HG02870 (cell line): ENCODE data around the gene AKAP12.
"Not testable (repeated sequence)": the region's sequence is repeated elsewhere in the genome, so short reads cannot be mapped to it uniquely, and the experiment has no call there.

Source experiments
- ATAC-seq: cut with Tn5 transposase; IDR thresholded peaks from one replicate; pipeline ENCODE4 v1.9.1; 2021; ENCODE audit warnings: mild to moderate bottlenecking, moderate library complexity; ENCODE audit not compliant: unreplicated experiment

AKAP12 gene

DNA sequence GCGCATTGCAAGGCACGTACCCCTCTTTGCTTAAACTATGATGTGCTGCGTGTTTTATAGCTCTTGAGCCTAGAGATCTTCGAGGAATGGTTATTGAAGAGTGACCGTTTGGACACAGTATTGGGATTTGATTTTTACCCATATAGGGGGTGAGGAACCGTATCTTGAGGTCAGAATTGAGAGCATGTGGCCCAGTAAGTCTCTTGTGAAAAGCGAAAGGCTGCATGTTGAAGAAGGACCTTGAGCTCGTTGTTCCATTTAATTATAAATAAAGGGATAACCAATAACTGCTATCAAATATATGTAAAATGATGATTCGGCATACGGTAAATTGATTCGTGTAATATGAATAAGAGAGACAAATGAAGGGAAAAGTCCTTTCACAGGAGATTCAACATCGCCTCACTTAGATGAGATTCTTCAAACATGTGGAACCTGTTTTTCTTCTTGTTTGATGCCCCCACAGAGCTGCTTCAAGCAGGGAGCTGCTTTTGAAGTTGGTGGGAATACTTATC, 66.6 kb downstream of the AKAP12 start:
- ATAC-seq = no peak

DNA sequence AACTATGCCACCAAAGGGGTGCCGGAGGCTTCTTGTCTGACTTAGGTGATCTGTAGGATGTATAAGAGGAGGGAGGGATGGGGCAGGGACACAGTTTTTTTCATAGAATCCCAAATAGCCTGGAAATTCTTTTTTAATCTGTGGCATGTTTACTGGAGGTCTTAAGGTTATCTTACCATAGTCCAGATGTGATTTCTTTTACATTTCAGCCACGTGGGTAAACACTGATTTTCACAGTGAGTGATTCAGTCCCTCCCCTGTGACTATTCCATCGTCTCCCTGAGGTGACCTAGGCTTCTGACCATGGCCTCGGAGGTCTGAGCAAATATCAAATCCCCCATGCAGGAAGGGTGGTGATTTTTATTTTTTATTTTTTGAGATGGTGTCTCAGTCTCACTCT, 67.7 kb downstream of the AKAP12 start:
- no peak for ATAC-seq

DNA sequence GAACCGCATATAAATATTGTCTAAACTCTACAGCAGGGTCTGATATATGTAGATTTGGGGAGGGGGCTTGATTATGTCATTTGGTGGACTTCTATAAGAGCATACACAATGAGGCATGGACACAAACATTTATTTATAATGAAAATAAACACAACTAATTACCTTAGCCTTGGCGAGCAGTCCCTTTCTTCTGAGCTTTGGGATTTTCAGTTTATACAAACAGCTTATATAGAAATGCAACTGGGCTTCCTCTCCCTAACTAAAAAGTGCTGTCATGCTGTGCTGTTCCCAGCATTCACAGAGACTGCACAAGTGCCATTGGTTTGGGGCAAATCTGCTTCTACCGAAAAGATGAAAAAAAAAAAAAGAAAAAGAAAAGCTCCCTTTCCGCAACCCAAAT, 69.9 kb downstream of the AKAP12 start:
- ATAC-seq = no peak

DNA sequence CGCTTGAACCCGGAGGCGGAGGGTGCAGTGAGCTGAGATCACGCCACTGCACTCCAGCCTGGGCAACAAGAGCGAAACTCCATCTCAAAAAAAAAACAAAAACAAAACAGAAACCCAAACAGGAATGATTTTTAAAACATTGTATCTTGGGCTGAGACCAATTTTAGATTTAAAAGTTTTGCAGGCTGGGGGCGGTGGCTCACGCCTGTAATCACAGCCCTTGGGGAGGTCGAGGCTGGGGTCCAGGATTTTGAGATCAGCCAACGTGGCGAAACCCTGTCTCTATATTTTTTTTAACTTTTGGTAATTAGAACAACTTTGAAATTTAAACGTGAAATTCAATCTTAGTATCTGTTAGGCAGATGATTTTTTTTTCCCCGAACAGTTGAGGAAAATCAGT, 70.5 kb downstream of the AKAP12 start:
- ATAC-seq = no peak

DNA sequence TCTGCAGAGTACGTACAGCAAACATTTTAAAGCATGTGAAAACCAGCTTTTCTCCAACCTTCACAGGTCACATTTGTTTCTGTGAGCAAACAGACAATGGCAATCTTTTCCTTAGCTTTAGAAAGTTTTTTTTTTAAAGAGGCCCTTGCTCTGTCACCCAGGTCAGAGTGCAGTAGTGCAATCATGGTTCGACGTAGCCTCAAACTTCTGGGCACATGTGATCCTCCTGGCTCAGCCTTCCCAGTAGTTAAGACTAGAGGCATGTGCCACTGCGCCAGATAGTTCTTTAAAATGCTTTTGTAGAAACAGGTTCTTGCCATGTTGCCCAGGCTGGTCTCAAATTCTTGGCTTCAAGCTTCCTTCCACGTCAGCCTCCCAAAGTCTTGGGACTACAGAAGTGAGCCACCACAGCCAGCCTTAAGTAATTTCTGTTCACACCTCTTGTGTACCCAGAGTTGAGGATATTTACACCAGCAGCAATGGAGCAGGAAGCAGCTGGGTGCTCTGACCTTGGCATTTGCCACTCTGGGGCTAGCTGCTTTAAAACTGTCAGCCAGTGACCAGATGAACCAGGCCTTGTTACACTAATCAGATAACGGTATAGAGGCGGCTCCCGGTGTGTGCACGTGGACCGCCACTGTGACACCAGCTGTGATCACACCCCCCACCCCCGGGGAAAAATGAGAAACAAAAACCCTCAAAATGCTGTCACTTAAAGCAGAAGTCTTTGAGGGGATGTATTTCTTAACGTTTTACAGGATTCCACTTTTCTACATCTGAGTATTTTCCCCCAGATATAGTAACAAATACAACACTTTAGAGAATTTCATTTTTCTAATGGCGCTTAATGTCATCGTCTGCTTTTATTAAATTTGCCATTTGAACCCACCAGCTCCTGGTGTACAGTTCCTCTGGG, 71.3 kb downstream of the AKAP12 start:
- ATAC-seq = no peak

DNA sequence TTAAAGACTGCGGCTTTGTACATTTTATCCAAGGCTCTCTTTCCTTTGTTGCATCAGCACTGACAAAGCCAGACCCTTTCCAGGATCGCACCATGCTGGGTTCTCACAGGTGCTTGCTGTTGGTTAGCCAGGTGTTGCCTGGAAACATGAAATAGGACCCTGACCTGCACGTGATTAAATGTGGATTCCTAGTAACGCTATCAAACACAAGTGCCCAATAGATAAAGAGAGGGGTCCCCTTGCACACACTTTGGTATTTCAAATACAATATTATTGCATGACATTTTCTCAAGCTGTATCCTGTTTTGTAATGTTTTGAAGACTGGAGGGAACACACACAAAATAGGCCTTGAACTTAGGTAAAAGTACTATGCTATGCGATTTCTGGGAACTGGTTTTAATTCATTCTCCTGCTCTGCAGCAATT, 73.3 kb downstream of the AKAP12 start:
- ATAC-seq = no peak

DNA sequence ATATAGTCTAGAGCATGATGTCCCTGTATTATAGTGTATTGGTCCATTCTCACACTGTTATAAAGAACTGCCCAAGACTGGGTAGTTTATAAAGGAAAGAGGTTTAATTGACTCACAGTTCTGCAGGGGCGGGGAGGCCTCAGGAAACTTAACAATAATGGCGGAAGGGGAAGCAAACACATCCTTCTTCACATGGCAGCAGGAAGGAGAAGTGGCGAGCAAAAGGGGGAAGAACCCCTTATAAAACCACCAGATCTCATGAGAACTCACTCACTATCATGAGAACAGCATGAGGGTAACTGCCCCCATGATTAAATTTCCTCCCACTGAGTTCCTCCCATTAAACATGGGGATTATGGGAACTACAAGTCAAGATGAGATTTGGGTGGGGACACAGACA, 75.9 kb downstream of the AKAP12 start:
- ATAC-seq = not testable (repeated sequence)

DNA sequence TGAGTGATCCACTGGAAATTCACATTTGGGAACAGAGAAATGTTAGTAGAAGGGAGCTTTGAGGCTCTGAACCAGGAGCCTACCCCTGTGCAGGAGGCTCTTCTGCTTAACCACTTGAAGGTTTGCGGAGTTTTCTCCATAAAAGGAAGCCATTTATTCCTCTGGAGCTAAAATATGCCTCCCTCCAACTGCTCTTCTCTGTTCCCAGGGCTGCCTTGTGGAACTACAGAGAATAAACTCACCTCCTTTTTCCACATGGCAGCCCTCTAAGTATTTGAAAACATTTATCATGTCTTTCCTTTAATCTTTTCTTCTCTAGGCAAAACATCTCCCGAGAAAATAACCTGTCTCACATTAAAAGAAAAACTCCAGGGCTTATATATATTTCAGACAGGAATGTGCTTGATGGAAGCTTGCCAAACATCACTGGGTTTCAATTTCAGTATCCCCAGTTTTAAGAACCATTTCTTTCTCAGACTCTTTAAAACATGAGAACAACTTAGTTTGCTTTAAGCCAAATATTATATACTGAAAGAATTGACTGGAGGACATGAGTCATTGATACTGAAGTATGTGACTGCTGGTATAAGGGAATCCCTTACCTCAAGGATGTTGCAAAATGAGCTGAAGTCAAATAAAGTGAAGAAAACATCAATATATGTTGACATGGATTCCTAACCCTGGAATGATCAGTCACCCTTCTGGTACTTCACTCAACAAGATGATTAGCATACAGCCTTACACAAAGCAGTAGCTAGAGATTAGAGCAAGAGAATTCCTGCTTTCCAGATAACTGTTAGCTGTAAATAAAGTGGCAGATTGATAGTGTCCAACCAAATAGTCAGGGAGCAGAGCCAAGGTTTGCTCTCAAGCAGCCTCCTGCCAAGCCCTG, 77.6 kb downstream of the AKAP12 start:
- no peak for ATAC-seq

DNA sequence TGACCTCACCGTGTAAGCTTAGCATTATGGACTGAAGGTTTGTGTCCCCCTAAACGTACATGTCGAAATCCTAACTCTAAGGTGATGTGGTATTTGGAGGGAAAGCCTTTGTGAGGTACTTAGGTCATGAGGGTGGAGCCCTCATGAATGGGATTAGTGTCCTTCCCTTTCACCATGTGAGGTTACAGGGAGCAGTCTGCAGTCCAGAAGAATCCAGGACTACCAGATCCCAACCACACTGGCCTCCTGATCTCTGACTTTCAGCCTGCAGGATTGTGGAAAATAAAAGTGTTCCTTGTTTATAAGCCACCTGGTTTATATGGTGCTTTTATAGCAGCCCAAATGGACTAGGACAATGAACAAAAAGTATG, 78.2 kb downstream of the AKAP12 start:
- no peak for ATAC-seq

DNA sequence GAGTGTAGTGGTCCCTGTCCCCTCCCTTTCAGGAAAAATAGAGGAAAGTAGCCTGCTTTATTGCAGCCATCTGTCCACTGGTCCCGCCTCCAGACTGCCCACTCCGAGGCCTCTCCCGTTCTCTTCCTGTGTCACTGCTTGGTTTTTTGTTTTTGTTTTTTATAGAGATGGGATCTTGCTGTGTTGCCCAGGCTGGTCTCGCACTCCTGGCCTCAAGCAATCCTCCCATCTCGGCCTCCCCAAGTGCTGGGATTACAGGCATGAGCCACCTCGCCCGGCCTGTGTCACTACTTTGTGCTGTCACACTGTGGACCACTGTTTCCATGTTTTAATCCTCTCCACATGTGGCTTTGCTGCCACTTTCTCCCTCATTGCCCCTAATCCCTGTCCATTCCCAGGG, 80.4 kb downstream of the AKAP12 start:
- no peak for ATAC-seq

DNA sequence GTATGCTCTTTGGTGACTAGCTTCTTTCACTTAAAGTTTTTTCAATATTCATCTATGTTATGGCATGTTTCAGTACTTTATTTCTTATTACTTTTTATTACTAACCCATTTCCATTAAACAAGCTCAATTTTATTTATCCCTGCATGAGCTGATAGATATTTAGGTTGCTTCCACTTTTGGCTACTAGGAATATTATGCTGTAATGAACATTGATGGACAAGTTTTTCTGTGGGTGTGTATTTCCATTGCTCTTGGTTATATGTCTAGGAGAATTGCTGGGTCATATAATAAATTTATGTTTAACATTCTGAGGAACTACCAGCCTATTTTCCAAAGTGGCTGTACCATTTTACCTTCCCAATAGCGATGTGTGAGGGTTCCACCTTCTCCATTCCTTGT, 81.7 kb downstream of the AKAP12 start:
- no peak for ATAC-seq

DNA sequence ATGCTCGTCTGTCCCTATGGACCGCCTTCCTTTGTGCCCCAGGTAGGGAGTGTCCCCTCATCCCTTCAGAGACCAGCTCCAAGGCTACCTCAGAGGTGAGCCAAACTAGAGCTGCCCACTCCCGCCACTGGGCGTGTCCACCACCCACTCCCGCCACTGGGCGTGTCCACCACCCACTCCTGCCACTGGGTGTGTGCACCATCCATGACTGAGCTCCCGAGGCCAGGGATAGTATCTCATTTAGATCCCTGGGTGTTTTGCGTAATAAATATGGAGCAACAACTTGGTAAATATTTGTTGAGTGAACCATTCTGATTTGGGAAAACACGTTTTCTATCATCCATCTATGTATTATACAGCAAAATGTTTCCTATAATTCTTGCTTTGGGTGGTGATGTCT, 82.8 kb downstream of the AKAP12 start:
- no peak for ATAC-seq

DNA sequence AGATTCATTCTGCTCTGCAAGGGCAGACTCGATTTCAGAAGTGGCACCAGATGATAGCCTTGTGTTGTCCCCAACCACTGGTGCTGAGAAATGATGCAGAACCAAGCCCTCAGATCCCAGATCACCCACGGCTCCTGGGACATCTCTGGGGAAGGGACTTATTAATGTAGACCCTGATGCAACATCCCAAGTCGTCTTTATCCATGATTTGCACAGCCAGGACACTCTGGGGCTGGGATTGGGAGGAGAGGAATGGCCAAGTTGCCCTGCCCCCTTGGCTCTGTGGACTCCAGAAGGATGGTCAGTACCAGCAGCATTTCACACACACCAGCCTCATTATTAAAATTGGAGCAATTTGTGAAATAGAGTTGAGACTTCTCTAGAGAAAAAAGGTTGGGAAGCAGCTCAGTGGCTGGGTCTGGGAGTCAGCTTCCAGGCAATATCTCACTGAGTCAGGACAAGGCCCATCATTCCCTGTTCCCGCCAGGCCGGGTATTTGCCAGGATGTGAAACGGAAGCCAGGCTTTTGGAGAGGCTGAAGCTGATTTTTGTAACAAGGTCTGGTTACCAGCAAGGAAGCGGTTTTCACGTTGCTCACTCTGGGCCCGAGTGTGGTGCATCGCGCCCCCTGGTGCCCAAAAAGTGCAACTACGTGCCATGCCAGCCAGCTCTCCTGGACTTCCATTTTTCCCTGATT, 84.2 kb downstream of the AKAP12 start:
- ATAC-seq = no peak

DNA sequence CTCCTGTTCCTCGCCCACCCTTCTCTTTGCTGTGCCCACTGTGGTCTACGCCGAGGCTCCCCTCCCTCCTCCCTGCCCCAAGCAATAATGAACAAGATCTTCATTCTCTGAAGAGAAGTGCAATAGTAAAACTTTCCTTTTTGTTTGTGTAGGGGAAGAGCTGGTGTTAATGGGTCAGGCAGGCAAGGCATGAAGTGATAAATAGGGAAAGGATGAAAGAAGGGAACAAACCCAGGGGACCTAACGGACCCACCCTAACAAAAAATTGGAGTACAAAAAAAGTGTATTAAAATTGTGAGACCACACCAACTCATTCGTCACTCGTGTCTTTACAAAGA, 84.7 kb downstream of the AKAP12 start:
- no peak for ATAC-seq

DNA sequence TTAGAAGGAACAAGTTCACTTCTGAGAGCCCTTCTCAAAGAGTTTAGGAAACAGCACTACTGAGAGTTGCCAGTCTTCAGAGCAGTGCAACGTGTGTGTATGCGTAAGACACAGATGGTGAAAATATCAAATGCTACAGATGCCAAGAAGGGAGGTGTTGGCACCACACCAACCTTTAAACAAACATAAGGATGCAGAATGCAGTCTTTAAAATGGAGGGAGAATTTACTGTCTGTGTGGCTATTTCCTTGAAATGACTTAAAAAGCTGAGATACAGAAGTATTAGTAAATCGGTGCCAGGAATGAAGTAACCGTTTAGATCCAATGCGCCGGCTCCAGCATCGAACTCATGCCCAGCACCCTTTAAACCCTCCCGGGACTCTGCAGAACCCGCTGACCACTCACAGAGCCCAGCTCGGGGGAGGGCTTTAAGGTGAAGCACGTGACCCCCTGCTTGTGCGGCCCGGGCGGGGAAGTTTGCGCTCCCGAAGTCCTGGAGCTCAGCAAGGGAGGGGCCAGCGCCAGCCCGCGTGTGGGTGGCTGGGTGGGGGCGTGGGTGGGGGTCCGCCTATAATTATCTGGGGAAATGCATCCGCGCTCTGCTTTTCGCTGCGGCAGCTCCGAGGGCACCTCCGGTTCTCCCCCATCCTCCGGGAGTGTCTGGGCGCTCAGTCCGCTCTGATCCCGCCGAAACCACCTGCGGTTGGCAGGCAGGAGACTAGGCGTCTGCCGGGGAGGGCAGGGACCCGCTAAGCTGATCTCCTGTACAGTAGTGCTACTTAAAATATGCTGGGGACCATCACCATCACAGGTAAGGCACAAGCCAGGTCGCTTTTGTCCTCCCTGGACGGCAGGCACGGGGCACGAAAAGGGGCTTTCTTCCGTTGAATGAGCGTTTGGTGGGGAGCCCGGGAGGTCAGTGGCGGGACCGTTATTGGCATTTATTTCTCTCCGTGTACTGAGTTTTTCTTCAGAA, 85.6 kb downstream of the AKAP12 start:
- no peak for ATAC-seq

DNA sequence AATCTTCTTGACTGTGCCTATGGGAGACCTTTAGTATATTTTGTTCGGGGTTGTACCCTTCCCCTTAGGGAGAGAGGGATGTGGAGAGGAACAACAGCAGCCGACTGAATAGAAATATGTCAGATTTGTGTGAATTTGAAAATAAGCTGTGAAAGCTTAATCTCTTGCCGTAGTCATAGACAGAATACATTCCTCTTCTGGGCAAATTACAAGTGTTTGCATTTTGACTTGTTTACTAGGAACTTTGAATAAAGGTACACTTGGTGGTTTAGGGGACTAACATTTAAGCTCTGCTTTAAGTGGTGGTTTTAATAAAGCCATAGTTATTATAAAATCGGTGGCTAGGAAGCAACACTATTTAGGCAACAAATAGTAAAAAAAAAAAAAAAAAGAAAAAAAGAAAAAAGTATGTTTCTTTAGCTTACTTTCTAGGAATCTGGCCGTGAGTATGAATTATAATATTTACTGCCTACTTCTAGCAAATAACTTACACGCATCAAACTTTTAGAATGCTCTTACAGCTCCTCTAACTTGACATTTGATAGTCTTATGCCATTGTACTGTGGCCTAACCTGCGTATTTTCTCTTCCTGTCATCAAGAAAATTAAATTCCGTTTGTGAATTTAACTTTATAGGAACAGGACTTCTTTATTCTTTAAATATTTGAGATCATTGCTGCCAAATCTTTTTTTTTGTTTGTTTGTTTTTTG, 86.5 kb downstream of the AKAP12 start:
- no peak for ATAC-seq

DNA sequence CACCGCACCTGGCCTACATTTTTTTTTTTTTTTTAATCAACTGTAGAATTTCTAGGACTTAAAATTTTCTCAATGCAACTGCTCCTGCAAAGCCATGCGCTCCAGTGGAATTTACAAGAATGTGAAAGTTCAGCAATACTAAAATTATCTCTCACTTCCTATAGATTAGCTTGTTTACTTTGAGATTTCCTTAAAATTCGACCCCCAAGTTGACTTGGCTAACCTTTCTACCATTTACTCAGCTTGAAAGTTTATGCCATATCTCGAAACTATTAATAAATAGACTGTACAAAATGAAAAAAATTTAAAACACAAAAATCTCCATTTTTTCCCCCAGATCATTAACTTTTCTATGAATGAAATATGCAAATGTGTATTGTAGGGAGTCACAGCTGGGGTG, 87.3 kb downstream of the AKAP12 start:
- no peak for ATAC-seq

DNA sequence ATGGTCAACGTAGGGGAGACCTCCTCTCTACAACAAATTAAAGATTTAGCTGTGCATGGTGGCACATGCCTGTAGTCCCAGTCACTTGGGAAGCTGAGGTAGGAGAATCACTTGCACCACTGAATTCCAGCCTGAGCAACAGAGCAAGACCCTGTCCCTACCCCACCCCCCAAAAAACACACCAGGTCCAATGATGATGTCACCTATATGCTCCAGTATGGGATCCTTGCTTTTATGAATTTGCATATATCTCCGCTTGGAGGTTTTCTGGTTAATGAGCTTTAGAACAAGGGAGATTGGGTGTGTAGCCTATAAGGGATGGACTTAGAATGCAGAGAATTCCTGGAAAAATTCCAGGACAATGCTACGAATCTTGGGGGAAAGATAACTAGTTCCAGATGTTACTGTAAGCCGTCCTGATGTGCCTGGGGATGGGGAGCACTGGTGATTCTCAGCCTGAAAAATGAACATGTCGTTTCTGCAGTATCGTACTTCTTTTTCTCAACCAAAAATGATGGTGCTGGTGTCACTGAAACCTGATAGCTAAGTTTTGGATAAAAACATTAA, 90.4 kb downstream of the AKAP12 start:
- no peak for ATAC-seq

DNA sequence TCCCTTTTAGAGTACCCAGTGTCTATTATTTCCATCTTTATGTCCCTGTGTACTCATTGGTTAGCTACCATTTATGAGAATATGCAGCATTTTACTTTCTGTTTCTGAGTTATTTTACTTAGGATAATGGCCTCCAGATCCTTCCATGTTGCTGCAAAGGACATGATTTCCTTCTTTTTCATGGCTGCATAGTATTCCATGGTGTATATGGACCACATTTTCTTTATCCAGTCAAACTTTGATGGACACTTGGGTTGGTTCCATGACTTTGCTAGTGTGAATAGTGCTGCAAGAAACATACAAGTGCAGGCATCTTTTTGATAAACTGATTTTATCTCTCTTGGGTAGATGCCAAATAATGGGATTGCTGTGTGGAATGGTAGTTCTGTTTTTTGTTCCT, 96.2 kb downstream of the AKAP12 start:
- ATAC-seq = no peak
